HTR-8/SVneo (cell line): ENCODE data around the gene SESN2.

ENCODE experiments used
- DNase-seq: peaks from one replicate; pipeline ENCODE4 v3.0.0; 2011; ENCODE audit warnings: low spot score, mixed read lengths; ENCODE audit not compliant: insufficient read length
- FAIRE-seq: peaks from 2 replicates; lab custom pipeline; 2011; peaks lifted over from hg19 to GRCh38; lab: Jason Lieb, UNC

SESN2 gene

DNA sequence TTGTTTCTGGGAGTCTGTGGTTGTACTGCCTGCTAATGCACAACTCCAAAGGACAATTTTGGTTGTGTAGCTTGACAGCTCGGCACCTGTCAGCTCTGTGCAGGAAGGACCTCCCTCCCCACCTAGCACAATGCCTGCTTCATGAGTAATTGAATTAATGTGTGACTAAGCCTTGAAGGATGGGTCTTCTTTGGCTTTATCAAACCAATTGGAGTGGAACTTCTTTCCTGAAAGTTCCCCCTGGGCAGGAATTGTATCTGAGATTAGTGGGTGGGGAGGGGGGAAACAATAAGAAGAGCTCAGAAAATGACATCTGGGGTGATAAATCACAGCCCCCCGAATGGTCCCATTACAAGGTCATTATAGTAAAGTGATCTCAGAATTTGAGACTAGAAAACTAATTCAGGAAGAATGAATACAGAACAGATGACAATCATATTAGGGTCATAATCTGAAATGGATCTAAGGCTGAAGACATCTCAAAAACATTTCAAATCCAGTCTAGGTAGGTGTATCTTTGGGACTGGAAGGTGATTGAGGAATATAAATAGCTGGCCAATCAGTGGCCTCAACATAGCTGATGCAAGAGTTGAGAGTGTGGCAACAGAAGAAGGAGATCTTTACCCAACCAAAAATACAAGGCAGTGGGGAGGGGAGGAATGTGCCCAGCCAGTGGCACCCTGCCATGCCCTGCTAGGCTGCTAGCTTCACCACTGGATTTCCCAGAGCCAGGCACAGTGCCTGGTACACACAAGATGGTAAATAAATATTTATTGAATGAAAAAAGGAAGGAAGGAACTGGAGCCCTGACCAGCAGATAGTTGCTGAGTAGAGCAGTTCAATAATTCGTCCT, 10.1 kb upstream of the SESN2 start:
- FAIRE-seq, result no peak
- no peak for DNase-seq

DNA sequence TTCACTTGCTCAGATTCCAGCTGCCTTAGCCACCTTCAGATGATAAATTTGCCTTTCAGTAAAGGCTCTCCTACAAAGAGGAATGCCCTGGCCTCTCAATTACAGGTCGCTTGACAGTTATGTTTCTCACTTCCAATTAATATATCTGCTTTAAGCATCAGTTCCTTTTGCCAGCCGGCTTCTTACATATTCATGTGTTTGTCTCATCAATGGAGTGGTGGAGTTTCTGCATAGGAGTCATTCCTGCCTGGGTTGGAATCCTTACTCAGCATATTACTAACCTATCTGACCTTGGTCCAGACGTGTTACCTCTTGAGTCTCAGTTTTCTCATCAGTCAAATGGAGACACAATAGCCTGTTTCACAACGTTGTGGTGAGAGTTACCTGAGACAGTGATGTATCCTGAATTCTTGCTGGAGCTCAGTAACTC, 9.4 kb upstream of the SESN2 start:
- DNase-seq, result no peak
- no peak for FAIRE-seq

DNA sequence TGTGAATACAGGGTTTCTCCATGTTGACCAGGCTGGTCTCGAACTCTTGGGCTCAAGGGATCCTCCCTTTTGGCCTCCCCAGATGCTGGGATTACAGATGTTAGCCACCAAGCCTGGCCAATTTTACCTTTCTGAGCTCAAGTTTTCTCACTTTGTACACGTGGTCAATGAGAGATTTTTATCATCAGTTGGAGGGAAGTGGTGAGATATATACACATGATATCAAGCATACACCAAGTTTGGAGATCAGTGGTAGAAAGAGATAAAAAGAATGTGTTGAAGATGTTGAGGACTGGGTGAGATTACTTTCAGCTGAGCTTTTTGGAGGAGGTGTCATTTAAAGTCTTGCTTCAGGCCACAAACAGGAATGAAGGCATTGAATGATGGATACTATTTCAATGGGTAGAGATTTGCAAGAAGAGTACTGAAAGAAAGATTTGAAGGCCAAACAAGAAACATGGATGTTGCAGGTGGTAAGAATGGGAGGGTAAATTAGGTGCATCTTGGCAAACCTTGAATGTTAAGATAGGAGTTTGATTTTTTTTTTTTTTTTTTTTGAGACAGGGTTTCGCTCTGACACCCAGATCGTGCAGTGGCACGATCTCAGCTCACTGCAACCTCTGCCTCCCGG, 3.0 kb upstream of the SESN2 start:
- FAIRE-seq (no peak), DNase-seq (no peak)

DNA sequence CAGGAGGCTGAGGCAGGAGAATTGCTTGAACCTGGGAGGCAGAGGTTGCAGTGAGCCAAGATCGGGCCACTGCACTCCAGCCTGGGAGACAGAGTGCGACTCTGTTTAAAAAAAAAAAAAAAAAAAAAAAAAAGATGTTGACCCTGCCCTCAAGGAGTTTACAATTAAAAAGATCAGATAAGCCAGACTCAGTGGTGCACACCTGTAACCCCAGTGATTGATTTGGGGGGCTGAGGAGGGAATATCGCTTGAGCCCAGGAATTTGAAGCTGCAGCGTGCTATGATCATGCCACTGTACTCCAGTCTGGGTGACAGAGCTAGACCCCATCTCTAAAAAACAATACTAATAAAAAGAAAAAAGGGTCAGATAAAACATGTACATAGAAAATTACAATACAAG, 1.6 kb upstream of the SESN2 start:
- no peak for FAIRE-seq
- no peak for DNase-seq

DNA sequence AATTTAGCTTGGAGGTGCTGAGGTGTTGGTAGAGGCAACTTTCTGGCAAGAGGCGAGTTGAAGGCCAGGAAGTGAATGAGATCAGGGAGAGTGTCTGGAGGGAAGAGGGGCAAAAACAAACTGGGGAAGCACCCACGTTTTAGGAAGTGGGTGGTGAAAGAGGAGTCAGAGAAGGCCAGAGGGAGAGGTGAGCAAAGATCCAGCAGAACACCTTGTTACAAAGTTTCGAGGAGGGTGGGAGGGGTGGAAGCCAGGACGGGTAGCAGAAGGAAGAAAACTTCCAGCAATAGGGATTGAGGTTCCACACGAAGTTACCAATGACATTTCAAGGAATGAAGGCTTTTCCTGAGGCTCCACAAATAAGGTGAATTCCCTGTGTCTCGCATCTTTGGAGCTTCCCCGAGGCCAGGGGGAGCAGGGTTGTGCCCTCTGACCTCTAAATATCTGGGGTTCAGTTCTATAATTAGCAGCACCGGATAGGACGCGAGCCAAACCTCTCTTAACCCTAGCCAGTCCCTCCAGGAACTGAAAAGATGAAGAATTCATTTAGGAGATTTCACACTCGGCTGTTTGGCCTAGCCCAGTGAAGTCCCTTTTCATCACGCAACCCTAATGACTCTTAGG, 578 bp upstream of the SESN2 start:
- no peak for DNase-seq
- no peak for FAIRE-seq

DNA sequence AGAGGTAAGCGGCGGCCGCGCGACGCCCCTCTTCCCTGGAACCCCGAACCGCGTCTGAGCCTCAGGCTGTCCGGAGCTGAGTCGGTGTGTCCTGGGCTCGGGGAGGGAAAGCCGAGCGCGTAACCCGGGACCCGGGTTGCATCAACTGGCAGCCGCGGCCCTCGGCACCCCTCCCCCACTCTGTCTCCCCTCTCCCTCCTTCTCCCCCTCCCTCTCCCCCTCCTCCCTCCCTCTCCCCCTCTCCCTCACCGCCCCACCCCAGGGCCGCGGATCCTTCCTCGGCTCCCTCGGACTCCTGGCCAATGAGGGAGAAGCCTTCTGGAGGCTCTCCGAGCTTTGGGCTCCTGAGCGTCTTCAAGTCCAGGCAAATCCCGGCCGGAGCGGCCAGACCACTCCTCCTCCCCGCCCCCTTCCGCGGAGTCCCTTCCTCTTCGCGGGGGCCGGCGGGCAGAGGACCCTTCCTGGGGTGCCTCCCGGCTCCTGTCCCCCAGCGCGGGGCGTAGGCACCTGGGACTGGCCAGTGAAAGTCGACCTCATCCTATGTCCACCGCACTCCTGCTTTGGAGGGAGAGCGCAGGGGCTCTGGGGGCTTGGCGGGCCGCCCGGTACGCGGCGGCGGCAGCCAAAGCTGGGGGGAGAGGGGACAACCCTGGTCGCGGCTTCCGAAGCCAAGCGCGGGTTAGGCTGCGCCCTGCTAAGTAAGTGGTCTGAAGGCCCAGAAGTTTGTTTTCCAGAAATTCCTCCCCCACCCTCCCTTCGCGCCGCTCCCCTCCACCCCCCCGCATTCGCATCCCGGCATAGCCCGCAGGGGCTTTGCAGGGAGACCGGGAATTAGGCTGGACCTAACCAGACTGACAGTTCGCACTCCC, 850 bp downstream of the SESN2 start:
- FAIRE-seq, result no peak
- DNase-seq, result peak; percentile 61

DNA sequence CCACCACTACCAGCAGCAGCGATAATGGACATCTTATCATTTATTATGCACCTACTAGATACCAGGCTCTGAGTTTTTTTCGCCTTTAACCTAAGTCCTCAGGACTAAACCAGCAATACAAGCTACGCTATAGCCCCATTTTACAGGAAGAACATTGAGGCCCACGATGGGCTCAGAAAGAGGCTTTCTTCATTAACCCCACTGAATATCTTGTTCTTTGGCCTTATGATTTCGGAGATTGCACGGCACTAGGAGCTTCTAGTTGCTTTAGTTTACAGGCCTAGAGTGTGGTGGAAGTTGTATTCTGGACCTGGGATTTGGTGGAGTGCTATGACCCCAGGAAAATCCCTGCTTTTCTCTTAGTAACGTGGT, 1.5 kb downstream of the SESN2 start:
- DNase-seq (no peak), FAIRE-seq (no peak)

DNA sequence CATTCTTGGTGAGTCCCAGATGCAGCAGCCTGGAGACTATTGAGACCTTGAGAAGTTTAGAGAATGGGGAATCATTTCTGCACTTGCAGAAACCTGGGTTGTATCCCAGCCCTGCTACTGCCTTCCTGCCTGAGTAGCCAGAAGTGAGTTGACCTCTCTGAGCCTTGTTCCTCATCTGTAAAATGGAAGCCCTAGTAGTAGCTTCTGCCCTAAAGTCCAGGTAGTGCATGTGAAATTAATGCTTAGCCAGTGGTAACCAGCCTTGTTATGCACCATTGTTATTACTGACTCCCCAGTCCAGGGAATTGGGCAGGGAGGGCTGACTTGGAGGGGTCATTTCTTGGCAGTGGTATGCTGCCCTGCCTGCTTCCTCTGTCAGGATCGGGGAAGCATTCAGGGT, 5.6 kb downstream of the SESN2 start:
- FAIRE-seq, result no peak
- no peak for DNase-seq

DNA sequence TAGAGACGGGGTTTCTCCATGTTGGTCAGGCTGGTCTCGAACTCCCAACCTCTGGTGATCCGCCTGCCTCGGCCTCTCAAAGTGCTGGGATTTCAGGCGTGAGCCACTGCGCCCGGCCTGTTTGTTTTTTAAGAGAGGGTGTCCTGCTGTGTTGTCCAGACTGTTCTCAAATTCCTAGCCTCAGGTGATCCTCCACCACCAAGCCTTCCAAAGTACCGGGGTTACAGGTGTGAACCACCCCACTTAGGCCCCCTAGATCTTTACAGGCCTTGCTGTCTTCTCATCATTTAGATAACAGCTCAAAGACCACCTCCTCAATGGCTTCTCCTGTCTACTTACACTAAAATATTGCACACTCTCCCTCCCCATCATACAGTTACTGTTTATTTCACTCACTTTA, 6.3 kb downstream of the SESN2 start:
- no peak for DNase-seq
- no peak for FAIRE-seq

DNA sequence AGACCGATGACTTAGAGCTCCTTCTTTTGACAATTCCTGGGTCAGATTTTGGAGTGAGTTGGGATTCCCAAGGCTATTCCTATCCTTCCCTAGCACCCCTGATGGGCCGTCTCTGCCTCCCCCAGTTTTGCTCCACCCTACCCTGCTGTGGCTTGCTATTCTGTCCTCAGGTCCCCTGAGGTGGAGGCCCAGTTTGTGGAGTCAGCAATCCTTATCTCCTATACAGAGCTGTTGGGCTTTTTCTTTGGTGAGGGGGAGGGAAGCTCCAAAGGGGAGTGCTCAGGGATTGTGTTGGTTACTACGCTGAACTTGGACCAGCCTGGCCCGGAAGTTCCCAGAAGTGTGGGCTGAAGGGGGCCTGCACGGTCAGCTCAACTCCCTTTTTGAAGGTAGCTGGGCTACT, 7.6 kb downstream of the SESN2 start:
- no peak for FAIRE-seq
- no peak for DNase-seq

DNA sequence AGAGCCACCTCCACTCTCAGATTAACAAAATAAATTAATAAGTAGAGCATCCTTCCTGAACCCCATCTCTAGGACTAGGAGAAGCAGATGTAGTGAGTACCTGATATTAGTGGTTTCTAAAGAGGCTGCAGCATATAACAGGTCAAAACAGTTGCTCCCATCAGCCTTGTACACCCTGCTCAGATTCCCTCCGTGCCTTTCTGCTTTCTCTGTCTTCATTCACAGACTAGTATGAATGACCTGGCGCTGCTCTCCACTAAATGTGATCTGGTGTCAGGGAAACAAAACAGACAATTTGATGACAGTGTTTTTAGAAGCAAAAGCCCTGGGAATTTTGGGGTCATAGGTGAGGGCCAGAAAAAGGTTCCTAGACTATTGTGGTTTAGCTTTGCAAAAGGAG, 8.3 kb downstream of the SESN2 start:
- no peak for FAIRE-seq
- DNase-seq, result no peak

DNA sequence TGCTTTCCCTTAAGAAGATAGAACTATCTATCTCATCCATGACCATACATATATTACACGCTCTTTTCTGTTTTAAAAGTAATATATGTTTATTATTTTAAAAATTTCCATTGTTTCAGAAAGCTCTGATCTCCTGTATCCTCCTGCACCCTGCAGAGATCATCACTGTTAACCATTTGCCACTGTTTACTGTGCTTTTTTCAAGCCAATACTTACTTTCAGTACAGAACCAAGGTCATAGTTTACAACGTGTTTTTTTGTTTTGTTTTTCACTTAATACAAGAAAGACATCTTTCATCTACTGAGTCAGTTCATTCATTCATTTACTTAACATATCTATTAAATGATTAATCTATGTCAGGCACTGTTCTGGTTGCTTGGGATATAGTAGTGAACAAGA, 10.2 kb downstream of the SESN2 start:
- DNase-seq (no peak), FAIRE-seq (no peak)

DNA sequence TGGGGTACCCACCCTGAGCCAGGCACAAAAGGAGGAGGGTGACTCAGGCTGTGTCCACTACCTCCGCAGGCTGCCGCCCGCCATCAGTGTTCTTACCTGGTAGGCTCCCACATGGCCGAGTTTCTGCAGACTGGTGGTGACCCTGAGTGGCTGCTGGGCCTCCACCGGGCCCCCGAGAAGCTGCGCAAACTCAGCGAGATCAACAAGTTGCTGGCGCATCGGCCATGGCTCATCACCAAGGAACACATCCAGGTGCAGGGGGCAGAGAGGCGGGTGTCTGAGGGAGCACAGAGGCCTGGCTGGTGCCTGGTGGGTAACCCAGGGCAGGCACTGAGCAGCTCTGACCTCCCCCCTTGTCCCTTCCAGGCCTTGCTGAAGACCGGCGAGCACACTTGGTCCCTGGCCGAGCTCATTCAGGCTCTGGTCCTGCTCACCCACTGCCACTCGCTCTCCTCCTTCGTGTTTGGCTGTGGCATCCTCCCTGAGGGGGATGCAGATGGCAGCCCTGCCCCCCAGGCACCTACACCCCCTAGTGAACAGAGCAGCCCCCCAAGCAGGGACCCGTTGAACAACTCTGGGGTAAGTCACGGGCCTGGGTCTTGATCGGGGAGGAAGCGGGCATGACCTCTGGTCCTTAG, 13.0 kb downstream of the SESN2 start:
- no peak for FAIRE-seq
- DNase-seq, result no peak

DNA sequence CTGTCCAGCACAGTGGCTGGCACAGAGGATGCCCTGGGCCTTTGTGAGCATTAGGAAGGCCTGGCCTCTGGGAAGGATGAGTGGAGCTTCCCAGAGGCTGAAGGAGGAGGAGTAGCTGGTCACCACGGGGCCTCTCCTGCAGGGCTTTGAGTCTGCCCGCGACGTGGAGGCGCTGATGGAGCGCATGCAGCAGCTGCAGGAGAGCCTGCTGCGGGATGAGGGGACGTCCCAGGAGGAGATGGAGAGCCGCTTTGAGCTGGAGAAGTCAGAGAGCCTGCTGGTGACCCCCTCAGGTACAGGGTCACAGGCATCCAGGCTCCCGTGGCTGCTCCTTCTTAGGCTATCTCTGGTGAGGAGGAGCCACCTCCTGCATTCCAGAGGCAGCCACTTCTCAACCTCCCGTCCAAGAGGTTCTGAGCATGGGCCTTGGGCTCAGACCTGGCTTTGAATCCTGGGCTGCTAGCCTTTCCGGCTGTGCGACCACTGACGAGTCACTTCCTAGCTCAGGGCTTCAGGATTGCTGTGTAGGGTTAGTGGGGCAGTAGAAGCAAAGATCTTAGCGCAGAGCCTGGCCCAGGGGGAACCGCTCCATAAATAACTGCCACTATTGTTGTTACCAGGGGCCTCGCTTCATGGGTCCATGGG, 14.0 kb downstream of the SESN2 start:
- FAIRE-seq (no peak), DNase-seq (no peak)

DNA sequence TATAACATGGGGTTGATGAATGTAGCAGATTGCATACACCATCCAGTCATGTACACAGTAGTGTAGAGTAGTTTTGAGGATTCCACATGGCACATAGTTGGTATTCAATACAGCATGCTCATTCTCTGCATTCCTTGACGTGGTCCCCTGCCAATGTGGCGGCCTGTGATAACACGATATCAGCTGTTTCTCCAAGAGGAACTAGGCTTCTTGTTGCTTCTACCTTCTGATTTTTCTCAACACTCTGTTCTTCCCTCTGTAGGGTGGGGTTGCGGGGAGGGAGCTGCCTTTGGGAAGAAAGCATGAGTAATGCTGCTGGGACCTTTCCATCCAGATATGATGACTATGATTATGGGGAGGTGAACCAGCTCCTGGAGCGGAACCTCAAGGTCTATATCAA, 19.4 kb downstream of the SESN2 start:
- no peak for DNase-seq

DNA sequence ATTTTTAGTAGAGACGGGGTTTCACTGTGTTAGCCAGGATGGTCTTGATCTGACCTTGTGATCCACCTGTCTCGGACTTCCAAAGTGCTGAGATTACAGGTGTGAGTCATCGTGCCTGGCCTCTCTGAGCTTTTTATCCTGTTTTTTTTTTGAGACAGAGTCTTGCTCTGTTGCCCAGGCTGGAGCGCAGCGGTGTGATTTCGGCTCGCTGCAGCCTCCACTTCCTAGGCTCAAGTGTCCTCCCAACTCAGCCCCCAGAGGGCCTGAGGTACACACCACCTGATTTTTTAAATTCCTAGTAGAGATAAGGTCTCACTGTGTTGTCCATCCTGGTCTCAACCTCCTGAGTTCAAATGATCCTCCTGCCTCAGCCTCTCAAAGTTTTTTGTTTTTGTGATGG, 20.4 kb downstream of the SESN2 start:
- no peak for DNase-seq
- FAIRE-seq, result no peak

More for the DNA sequence above, 19.4 kb downstream of the SESN2 start:
- FAIRE-seq, result no peak

DNA sequence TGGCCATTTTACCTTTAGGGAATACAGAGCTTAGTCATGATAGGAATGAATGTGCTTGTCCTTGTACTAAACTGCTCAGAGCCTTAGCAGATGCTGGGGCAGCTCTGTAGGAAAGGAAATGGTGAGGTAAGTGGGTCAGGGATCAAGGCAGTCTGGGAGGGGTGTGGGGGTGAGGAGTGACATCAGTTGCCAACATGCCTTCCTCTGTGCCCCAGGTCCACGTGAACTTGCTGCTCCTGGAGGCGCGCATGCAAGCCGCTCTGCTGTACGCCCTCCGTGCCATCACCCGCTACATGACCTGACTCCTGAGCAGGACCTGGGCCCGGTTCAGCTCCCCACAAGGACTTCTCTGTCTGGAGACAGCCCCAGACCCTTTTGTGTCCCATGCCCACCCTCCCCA, 21.2 kb downstream of the SESN2 start:
- DNase-seq, result no peak
- no peak for FAIRE-seq

DNA sequence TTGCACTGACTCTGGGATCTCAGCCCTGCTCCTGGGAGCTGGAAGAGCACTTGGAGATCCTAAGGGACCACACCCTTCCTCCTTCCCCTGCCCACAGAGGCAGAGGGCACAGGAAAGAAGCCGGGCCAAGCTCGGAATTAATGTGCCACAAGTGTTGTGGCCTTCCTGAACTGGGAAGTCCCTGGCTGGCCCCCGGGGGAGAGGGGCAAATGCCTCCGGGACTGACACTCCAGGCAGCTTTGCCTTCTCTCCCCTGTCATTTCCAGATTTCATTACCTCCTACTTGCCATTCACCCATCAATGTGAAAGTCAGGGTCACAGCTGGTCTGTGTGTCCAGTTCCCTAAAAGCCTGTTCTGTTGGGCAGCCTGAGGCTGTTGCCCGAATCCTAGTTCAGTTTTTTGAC, 21.7 kb downstream of the SESN2 start:
- FAIRE-seq, result no peak

DNA sequence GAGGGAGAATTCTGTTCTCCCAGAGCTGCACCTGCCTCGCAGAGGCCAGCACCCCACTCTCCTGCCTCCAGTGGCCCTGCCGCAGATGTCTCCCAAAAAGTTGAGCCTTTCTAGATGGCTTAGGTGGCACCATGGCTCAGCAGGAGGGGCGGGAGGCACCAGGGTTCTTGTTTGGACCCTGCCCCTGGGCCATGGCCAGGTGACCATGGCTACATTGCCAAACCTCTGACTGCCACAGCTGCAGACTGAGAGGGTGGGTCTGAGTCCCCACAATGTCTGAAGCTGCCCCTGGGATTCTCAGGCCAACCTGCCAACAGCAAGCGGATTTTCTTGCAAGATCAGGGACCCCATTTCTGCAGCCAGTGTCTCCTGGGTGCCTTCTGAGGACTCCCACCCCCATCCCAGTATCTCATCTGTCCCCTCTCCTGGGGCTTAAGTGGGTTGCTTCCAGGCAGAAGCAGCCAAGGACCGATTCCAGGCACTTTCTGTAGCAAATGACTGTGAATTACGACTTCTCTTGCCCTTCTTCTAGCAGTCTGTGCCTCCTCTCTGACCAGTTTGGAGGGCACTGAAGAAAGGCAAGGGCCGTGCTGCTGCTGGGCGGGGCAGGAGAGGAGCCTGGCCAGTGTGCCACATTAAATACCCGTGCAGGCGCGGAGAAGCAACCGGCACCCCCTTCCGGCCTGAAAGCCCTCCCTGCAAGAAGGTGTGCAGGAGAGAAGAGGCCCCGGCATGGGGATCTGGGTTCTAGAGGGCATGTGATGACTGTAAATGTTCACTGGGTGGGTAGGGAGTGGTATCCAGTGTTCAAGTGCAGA, 22.5 kb downstream of the SESN2 start:
- no peak for DNase-seq
- FAIRE-seq, result no peak

More for the DNA sequence above, 21.7 kb downstream of the SESN2 start:
- no peak for DNase-seq
